ENCODE measurements around the gene AVPR2.
A peak's percentile ranks its signal among the peaks of the same experiment; 100 is the strongest.

AVPR2 gene

DNA sequence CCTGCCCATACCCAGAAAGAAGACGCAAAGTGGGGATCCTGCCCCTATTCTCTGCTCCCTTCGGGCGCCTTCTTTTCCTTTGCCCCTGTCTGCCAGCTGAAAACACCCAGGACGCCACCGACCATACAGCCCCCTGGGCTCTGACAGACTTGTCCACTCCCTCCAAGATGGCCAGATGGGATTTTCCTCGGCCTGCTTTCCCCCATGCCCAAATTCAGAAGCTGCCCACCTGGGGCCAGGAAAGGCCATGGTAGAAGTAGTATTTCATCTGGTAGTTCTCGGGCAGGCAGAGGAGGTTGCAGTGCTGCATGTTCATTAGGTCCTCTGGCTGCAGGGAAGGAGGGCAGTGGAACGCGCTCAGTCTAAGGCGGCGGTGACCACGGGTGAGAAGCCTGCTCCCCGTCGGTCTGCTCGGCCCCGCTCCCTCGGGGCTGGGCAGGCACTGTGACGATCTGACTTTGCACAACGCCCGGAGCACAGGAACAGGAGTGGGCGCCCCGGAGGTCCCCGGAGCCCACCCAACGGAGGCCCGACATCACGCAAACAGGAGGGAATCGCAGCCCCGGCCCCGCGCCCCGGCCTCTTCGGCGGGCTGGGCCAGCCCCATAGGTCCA is 29.8 kb downstream of the AVPR2 start:
- TF ChIP-seq, protein P1, sequence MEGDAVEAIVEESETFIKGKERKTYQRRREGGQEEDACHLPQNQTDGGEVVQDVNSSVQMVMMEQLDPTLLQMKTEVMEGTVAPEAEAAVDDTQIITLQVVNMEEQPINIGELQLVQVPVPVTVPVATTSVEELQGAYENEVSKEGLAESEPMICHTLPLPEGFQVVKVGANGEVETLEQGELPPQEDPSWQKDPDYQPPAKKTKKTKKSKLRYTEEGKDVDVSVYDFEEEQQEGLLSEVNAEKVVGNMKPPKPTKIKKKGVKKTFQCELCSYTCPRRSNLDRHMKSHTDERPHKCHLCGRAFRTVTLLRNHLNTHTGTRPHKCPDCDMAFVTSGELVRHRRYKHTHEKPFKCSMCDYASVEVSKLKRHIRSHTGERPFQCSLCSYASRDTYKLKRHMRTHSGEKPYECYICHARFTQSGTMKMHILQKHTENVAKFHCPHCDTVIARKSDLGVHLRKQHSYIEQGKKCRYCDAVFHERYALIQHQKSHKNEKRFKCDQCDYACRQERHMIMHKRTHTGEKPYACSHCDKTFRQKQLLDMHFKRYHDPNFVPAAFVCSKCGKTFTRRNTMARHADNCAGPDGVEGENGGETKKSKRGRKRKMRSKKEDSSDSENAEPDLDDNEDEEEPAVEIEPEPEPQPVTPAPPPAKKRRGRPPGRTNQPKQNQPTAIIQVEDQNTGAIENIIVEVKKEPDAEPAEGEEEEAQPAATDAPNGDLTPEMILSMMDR (IDR thresholded peaks at IDR 0.05; ENCODE audit: borderline replicate concordance, control extremely low read depth, extremely low read depth, insufficient read depth, missing control alignments) = no peak
- in situ Hi-C loops (cut with MboI; ENCODE audit: low sequenced_read_pairs, unreplicated experiment) = no loop called here
- DNase-seq (ENCODE audit: low spot score) = no peak

DNA sequence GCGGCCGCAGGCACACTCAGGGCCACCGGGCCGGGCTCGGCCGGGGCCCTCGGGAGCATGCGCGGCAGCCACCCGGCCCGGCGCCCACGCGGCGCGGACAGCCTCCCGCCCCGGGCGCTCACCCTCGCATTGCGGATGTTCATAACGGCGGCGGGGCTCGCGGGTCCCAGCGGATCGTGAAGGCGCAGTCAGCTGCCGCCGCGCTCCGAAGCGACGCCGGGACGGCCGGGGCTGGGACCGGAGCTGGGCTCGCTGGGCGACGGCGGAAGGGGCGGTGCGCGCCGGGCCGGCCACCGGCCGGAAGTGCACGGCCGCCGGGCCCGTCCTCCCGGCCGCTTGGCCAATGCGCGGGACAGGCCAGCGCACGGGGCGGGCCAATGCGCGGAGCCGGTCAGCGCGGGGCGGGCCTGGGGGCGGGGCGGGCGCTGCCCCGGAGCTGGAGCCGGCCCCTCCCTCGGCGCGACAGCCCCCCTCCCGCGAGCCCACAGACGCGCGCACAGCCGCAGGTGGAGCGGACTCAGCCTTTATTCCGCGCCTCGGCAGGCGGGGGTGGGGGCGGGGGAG is 30.4 kb downstream of the AVPR2 start, which contains the start of gene NAA10:
NAA10 (minus strand) TSS at position 276 of the 564 bp plus-strand sequence; CDS start at position 143, 133 bp downstream.
- in situ Hi-C loops (cut with MboI; ENCODE audit: low sequenced_read_pairs, unreplicated experiment) = no loop called here
- DNase-seq (ENCODE audit: low spot score) = peak; percentile 94
- TF ChIP-seq, protein P1 (IDR thresholded peaks at IDR 0.05; ENCODE audit: borderline replicate concordance, control extremely low read depth, extremely low read depth, insufficient read depth, missing control alignments) = no peak

DNA sequence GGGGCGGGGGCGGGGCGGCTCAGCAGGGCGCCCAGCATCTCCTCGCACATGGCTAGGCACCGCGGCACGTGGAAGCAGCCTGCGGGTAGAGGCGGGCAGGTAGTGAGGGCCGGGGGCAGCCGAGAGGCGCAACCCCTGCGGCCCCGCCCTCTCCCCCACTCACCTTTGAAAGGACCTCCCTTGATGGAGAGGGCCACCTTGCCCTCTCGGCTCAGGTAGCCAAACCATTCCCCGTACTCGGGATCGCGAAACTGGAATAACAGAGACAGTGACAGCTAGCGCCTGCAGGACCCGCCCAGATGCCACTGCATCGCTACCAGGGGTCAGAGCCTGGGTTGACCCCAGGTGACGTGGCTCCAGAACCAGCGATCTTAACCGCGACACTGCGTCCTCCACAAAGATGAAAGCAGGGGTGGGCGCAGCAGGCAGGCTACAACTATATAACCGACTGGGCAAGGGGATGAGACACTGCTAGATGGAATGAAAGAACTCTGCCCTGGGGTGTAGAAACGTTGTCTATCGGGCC is 30.9 kb downstream of the AVPR2 start:
- in situ Hi-C loops (cut with MboI; ENCODE audit: low sequenced_read_pairs, unreplicated experiment) = no loop called here
- TF ChIP-seq, protein P1 (IDR thresholded peaks at IDR 0.05; ENCODE audit: borderline replicate concordance, control extremely low read depth, extremely low read depth, insufficient read depth, missing control alignments) = no peak
- DNase-seq (ENCODE audit: low spot score) = no peak

DNA sequence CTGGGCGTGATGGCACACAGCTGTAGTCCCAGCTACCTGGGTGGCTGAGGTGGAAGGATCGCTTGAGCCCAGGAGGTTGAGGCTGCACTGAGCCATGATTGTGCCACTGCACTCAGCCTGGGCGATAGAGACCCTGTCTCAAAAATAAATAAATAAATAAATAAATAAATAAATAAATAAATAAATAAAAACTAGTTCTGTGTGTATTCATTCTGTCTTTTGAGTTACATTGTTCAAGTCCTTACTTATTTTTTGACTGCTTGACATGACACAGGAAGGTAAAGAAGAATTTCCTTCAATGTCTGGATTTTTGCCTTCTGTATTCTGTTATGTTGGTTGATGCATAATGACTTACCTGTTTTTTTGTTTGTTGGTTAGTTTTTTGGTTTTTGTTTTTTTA is 32.6 kb downstream of the AVPR2 start:
- no peak for DNase-seq (ENCODE audit: low spot score)
- TF ChIP-seq, protein P1 (IDR thresholded peaks at IDR 0.05; ENCODE audit: borderline replicate concordance, control extremely low read depth, extremely low read depth, insufficient read depth, missing control alignments) = no peak
- in situ Hi-C loops (cut with MboI; ENCODE audit: low sequenced_read_pairs, unreplicated experiment) = no loop called here

DNA sequence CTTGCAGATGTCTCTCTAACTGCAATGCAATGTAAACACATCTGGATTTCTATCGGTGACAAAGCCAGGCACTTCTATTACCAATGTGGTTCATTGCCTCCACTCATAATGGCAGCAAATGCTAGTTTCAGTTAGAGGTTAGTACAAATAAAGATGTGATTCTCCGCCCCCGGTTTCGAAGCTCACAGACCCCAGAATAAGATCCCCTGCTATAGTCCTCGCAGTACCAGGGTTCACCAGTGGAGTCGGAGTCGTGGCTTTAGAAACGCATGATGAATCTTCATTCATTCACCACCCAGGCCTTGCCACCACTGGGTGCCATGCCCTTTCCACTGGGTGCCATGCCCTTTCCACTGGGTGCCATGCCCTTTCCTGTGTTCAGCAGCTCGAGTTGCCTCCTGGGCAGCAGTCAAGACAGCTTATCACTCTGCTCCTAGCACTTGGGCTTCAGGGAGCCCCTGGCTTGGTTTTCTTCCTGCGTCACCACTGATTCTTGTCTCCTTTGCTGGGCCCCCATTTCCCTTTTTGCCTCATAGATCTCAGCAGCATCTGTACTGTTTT is 33.8 kb downstream of the AVPR2 start:
- in situ Hi-C loops (cut with MboI; ENCODE audit: low sequenced_read_pairs, unreplicated experiment) = no loop called here
- no peak for DNase-seq (ENCODE audit: low spot score)
- TF ChIP-seq, protein P1 (IDR thresholded peaks at IDR 0.05; ENCODE audit: borderline replicate concordance, control extremely low read depth, extremely low read depth, insufficient read depth, missing control alignments) = no peak

DNA sequence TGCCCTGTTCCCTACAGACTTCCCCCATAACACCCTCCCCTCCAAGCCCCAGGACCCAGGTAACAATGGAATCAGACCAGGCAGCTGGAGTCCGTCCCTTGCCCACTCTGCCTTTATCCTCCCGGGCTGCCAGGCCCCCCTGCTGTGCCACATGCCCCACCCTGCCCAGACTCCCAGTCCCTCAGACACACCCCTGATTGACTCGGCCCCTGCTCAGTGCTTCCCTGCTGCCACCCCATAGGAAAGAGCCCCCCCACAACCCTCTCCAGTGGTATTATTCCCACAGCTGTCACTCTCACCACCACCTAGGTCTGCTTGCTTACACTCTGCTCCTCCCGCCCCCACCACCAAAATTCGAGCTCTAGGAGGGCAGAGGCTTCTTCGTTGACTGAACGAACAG is 35.1 kb downstream of the AVPR2 start:
- TF ChIP-seq, protein P1 (IDR thresholded peaks at IDR 0.05; ENCODE audit: borderline replicate concordance, control extremely low read depth, extremely low read depth, insufficient read depth, missing control alignments) = no peak
- no peak for DNase-seq (ENCODE audit: low spot score)
- in situ Hi-C loops (cut with MboI; ENCODE audit: low sequenced_read_pairs, unreplicated experiment) = no loop called here
